ENCODE data around the gene MXRA8.

MXRA8 gene

DNA sequence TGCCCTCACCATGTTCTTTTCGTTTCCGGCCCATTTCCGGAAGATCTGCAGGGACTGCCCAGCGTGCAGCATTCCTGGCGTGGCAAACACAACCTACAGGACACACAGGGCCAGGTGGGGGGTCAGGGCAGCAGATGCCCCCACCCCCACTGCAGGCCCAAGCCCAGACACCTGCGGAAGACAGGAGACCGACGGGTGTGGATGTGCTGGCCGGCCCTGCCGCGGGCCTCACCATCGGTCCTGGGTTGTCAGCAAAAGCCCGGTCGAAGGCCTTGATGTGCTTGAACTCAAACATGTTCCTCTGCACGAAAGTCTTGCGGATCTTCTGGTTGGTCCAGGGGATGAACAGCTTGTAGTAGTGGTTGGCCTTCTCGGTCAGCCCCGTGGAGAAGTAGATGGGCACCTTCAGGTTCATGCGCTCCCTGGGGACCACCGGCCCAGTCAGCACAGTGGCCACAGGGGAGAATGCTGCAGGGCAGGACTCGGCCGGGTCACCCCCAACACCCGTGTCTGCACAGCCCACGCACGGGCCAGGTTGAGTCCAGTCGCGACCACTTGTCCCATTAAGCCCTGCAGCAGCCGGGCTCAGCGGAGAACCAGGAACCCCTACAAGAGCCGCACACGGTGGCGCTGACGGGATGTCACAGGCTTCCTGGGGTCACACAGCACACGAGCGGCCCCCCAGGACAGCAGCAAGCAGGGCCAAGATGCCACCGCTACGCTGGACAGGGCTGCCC lies 44.7 kb downstream of the MXRA8 start:
- Histone ChIP-seq H3K36me3 (peaks cover 75% of the 10 kb centered on the region), H3K27me3 (no peaks in the 10 kb centered on the region), H3K4me1 (no peaks in the 10 kb centered on the region), H3K9me3 (no peaks in the 10 kb centered on the region), H3K4me3 (ENCODE audit: low read depth, low read length) (no peak overlapping the region)
- no peak for DNase-seq
- TF ChIP-seq, protein P1, sequence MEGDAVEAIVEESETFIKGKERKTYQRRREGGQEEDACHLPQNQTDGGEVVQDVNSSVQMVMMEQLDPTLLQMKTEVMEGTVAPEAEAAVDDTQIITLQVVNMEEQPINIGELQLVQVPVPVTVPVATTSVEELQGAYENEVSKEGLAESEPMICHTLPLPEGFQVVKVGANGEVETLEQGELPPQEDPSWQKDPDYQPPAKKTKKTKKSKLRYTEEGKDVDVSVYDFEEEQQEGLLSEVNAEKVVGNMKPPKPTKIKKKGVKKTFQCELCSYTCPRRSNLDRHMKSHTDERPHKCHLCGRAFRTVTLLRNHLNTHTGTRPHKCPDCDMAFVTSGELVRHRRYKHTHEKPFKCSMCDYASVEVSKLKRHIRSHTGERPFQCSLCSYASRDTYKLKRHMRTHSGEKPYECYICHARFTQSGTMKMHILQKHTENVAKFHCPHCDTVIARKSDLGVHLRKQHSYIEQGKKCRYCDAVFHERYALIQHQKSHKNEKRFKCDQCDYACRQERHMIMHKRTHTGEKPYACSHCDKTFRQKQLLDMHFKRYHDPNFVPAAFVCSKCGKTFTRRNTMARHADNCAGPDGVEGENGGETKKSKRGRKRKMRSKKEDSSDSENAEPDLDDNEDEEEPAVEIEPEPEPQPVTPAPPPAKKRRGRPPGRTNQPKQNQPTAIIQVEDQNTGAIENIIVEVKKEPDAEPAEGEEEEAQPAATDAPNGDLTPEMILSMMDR (IDR thresholded peaks at IDR 0.05; ENCODE audit: low read depth, low read length): no peak

DNA sequence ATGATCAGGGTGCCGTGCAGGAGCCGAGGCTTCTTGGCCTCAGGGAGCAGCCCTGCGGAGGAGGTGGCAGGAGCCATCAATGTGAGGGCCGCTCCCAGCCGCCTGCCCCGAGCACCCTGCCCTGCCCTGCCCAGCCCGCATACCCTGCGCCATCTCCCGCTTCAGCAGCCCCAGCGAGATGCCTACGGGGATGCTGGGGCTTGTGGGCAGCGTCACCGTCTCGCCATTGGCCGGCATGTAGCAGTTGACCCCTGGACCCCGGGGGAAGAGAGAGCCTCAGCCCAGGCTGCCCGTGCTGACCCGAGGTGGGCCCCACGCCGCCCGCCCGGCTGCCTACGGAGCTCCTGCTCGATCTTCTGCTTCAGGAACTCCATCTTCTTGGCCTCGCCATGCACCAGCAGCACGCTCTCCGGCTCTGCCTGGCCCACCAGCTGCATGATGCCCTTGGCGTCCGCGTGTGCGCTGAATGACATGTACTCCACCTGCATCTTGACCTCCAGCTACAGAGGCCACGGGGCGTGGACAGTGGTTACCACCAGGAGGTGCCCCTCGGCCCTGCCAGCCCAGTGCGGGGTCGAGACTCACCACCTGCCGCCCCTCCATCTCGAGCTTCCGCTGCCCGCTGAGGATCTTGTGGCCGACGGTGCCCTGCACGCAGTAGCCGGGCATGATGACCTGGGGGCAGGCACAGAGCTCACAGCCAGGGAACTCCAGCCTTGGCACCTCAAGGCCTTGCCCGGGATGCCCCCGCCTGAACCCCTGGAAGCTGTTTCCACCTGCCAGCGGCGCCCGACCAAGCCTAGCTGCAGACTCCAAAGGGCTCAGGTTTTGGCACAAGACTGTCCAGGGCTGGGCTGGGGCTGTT lies 45.7 kb downstream of the MXRA8 start:
- no peak for DNase-seq
- no peaks in the 10 kb centered on the region for H3K9me3 ChIP-seq
- no peaks in the 10 kb centered on the region for H3K4me1 ChIP-seq
- TF ChIP-seq, protein P1 (IDR thresholded peaks at IDR 0.05; ENCODE audit: low read depth, low read length): no peak
- no peaks in the 10 kb centered on the region for H3K27me3 ChIP-seq
- no peak overlapping the region for H3K4me3 ChIP-seq (ENCODE audit: low read depth, low read length)
- peaks cover 68% of the 10 kb centered on the region for H3K36me3 ChIP-seq

DNA sequence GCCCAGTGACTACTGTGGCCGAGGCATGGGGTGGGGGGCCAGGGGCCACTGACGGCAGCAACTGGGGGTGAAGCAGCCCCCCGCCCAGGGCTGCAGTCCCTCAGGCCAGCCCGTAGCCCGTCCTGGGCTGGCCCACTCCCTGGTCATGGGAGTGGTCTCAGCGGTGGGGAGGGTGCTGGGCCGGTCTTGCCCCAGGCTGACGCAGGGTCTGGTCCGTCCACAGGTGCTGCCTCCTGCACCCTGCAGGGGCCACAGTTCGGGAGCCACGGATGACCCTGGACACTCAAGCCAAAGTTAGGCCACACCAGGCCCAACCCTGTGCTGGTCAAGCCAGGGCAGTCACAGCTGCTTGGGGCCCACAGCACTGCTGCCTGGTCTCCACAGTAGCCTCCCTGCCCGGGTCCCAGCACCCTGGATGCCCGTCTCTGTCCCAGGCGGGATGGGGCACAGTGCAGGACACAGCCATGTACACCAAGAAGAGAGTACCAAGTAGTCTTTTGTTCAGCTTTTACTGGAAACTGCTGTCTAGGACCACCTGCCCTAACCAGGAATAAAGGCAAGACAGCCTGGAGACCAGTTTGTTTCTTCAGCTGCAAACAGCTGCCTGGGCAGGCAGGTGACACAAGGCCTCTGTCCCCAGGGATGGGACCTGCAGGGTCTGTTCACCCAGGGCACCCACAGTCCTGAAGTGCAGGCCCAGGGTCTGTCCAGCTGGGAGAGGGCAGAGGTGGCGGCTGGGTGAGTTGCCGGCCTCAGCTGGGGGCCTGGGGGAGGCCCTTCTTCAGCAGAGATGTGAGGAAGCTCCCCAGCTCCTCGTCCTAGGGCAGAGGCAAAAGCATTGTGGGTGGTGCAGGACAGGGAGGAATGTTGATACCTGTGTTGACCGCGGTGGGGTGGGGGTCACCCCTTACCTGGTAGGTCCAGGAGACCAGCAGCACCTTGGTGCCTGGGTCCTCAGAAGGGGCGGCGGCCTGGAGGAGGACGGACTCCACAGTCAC lies 46.9 kb downstream of the MXRA8 start:
- Histone ChIP-seq H3K36me3 (peaks cover 66% of the 10 kb centered on the region), H3K9me3 (no peaks in the 10 kb centered on the region), H3K27me3 (no peaks in the 10 kb centered on the region), H3K4me1 (no peaks in the 10 kb centered on the region), H3K4me3 (ENCODE audit: low read depth, low read length) (no peak overlapping the region)
- TF ChIP-seq, protein P1 (IDR thresholded peaks at IDR 0.05; ENCODE audit: low read depth, low read length): no peak
- no peak for DNase-seq

DNA sequence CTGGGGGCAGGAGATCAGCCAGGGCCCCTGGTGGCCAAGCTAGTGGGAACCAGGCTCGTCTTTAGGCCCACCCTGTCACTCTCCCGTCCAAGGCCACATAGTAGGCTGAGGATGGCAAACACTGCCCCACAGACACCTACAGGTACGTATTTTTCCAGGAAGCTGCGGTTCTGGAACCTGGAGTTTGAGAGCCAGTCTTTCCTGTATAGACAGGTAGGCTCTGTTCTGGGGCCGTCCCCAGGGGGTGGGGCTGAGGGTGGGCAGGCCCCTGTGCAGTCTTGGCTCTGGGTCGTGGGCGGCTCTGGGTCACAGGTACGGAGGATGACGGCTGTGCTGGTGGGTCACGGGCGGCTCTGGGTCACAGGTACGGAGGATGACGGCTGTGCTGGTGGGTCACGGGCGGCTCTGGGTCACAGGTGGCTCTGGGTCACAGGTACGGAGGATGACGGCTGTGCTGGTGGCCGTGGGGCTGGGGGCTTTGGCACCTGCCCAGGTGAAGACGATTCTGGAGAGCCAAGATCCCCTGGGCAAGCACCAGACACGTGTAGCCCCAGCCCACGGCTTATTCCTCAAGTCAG lies 47.8 kb downstream of the MXRA8 start:
- H3K4me3 ChIP-seq (ENCODE audit: low read depth, low read length): no peak overlapping the region
- H3K36me3 ChIP-seq: peaks cover 60% of the 10 kb centered on the region
- no peaks in the 10 kb centered on the region for H3K4me1 ChIP-seq
- H3K27me3 ChIP-seq: no peaks in the 10 kb centered on the region
- DNase-seq: no peak
- H3K9me3 ChIP-seq: no peaks in the 10 kb centered on the region
- TF ChIP-seq, protein P1 (IDR thresholded peaks at IDR 0.05; ENCODE audit: low read depth, low read length): no peak

DNA sequence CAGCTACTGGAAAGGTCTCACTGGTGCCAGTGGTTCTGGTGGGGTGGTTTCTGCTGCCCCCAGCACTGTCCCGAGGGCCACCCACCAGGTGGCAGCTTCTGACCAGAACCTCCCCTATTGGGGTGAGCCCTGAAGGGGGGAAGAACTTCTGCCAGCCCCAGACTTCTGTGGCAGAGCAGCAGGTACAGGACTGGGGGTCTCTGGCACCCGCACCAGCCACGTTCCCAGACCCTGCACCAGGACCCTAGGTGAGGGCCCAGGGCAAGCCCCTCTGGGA lies 48.3 kb downstream of the MXRA8 start:
- H3K9me3 ChIP-seq: no peaks in the 10 kb centered on the region
- no peak for DNase-seq
- peaks cover 57% of the 10 kb centered on the region for H3K36me3 ChIP-seq
- no peaks in the 10 kb centered on the region for H3K27me3 ChIP-seq
- H3K4me1 ChIP-seq: no peaks in the 10 kb centered on the region; the same call in 1 of the 2 replicates
- H3K4me3 ChIP-seq (ENCODE audit: low read depth, low read length): peak overlapping the region; percentile 80; the same call in 1 of the 2 replicates
- TF ChIP-seq, protein P1 (IDR thresholded peaks at IDR 0.05; ENCODE audit: low read depth, low read length): no peak

All from BE2C (cell line).